Tibial nerve (tissue), 4 donors: ENCODE results near the gene TMA7.
"Not testable (repeated sequence)": the region's sequence is repeated elsewhere in the genome, so short reads cannot be mapped to it uniquely, and the experiment has no call there.

ENCODE experiments used
- EP300 ChIP-seq, 2 donors: sonication (generic); formaldehyde crosslinking; IDR thresholded peaks; one replicate each; pipeline ENCODE4 v1.6.1; 2017; ENCODE audit warnings: antibody characterized with exemption in 2 of 2, mild to moderate bottlenecking in 1 of 2
- POLR2A ChIP-seq, 2 donors: fragments of 450-650 bp; IDR thresholded peaks; one replicate each; pipeline ENCODE4 v1.6.1; 2017; ENCODE audit warnings: antibody characterized with exemption in 2 of 2, mild to moderate bottlenecking in 2 of 2, moderate library complexity in 2 of 2
- TF ChIP-seq, protein P1 (sequence below), 5 experiments: fragments of 200-600 bp in 3 of 5; fragments of 450-650 bp in 2 of 5; sonication (generic) in 3 of 5; IDR thresholded peaks; one replicate each; pipeline ENCODE4 v1.5.1; 2016 to 2019; ENCODE audit warnings: antibody characterized with exemption in 5 of 5, mild to moderate bottlenecking in 3 of 5, moderate library complexity in 2 of 5

DNA sequence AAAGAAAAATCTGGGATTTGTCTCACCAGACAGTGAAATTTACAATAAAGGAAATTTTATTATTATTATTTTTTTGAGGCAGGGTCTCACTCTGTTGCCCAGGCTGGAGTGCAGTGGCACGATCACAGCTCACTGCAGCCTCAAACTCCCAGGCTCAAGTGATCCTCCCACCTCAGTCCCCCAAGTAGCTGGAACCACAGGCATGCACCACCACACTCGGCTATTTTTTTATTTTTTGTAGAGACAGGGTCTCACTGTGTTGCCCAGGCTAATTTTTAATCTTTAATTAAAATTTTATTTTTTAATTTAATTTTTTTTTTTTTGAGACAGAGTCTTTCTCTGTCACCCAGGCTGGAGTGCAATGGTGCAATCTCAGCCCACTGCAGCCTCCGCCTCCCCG lies 34.0 kb downstream of the TMA7 start:
- not testable (repeated sequence) for TF ChIP-seq POLR2A, EP300 (IDR thresholded peaks at IDR 0.05)
- TF ChIP-seq, protein P1, sequence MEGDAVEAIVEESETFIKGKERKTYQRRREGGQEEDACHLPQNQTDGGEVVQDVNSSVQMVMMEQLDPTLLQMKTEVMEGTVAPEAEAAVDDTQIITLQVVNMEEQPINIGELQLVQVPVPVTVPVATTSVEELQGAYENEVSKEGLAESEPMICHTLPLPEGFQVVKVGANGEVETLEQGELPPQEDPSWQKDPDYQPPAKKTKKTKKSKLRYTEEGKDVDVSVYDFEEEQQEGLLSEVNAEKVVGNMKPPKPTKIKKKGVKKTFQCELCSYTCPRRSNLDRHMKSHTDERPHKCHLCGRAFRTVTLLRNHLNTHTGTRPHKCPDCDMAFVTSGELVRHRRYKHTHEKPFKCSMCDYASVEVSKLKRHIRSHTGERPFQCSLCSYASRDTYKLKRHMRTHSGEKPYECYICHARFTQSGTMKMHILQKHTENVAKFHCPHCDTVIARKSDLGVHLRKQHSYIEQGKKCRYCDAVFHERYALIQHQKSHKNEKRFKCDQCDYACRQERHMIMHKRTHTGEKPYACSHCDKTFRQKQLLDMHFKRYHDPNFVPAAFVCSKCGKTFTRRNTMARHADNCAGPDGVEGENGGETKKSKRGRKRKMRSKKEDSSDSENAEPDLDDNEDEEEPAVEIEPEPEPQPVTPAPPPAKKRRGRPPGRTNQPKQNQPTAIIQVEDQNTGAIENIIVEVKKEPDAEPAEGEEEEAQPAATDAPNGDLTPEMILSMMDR (IDR thresholded peaks at IDR 0.05) = not testable (repeated sequence)
